HG03045 (cell line): Measurements from ENCODE around the gene RPL19.
A peak's percentile ranks its signal among the peaks of the same experiment; 100 is the strongest.

Experiments used
- ATAC-seq: cut with Tn5 transposase; IDR thresholded peaks from one replicate; pipeline ENCODE4 v1.9.1; 2021; ENCODE audit warnings: mild to moderate bottlenecking, moderate library complexity; ENCODE audit not compliant: unreplicated experiment

Gene RPL19

GRCh38 chr17:39196808-39197291, 3.2 kb upstream of the RPL19 start:
- no peak for ATAC-seq

GRCh38 chr17:39197380-39198185, 2.5 kb upstream of the RPL19 start, which contains the start of gene CACNB1:
TSS of gene CACNB1 (minus strand) at chr17:39197669. CDS start at chr17:39197495, 174 bp downstream.
- no peak for ATAC-seq

- ATAC-seq, result no peak
Measured at GRCh38 chr17:39198186-39198566, 1.9 kb upstream of the RPL19 start.

GRCh38 chr17:39199820-39200069, 338 bp upstream of the RPL19 start:
- ATAC-seq, result peak; percentile 69

GRCh38 chr17:39200957-39201510, 951 bp downstream of the RPL19 start:
- no peak for ATAC-seq

GRCh38 chr17:39204245-39204644, 4.2 kb downstream of the RPL19 start:
- no peak for ATAC-seq

GRCh38 chr17:39205112-39205526, 5.0 kb downstream of the RPL19 start:
- ATAC-seq, result no peak

GRCh38 chr17:39208136-39208535, 8.1 kb downstream of the RPL19 start:
- ATAC-seq, result no peak

- ATAC-seq, result no peak
Measured at GRCh38 chr17:39208893-39209292, 8.8 kb downstream of the RPL19 start.

GRCh38 chr17:39209317-39210092, 9.4 kb downstream of the RPL19 start:
- no peak for ATAC-seq

GRCh38 chr17:39210093-39210434, 10.0 kb downstream of the RPL19 start:
- ATAC-seq, result no peak

- no peak for ATAC-seq
Measured at GRCh38 chr17:39212195-39212810, 12.2 kb downstream of the RPL19 start.

- ATAC-seq, result no peak
Measured at GRCh38 chr17:39212841-39213480, 12.9 kb downstream of the RPL19 start.

GRCh38 chr17:39213852-39214251, 13.8 kb downstream of the RPL19 start:
- no peak for ATAC-seq

- no peak for ATAC-seq
Measured at GRCh38 chr17:39217734-39218369, 17.8 kb downstream of the RPL19 start.

GRCh38 chr17:39218906-39219305, 18.8 kb downstream of the RPL19 start:
- no peak for ATAC-seq

- ATAC-seq, result no peak
Measured at GRCh38 chr17:39219647-39220154, 19.6 kb downstream of the RPL19 start.

GRCh38 chr17:39221572-39221971, 21.5 kb downstream of the RPL19 start:
- ATAC-seq, result no peak

GRCh38 chr17:39222151-39222550, 22.1 kb downstream of the RPL19 start:
- no peak for ATAC-seq
